Activated CD8-positive, alpha-beta T cell treated with anti-CD3 and anti-CD28 coated beads for 36 hours (primary cell): ENCODE data around the gene PRRC2B. TPM values are rescaled to one million over a fixed set of nuclear protein-coding genes. Genes with fewer than 3 reads are reported as not detected.

Experiments used
- ATAC-seq: fragments of 200-7000 bp; cut with Tn5 transposase; one replicate; pipeline ENCODE4 v1.10.0; 2021; ENCODE audit warnings: mild to moderate bottlenecking, moderate library complexity
- CTCF ChIA-PET: fragments of 350-600 bp; sonication (Branson Sonifier 250); formaldehyde crosslinking; loops from one replicate; lab custom pipeline; 2021; ENCODE audit warnings: antibody characterized with exemption; lab: Charles Lee
- POLR2A ChIA-PET: fragments of 350-600 bp; sonication (Branson Sonifier 250); formaldehyde crosslinking; loops from one replicate; lab custom pipeline; 2021; ENCODE audit warnings: antibody characterized with exemption; lab: Charles Lee
- DNase-seq: peaks from one replicate; pipeline ENCODE4 v3.0.0-alpha.2; 2020
- H3K27ac Mint-ChIP-seq: one replicate; pipeline ENCODE4 v1.8.0; 2021; ENCODE audit warnings: mild to moderate bottlenecking, mixed read lengths
- H3K27me3 Mint-ChIP-seq: one replicate; pipeline ENCODE4 v1.8.0; 2021; ENCODE audit warnings: mixed read lengths
- H3K36me3 Mint-ChIP-seq: one replicate; pipeline ENCODE4 v1.8.0; 2021; ENCODE audit warnings: low read depth, mixed read lengths
- H3K4me1 Mint-ChIP-seq: one replicate; pipeline ENCODE4 v1.8.0; 2021; ENCODE audit warnings: low read depth, mixed read lengths
- H3K4me3 Mint-ChIP-seq: one replicate; pipeline ENCODE4 v1.8.0; 2021; ENCODE audit warnings: mild to moderate bottlenecking, moderate library complexity, mixed read lengths
- H3K9me3 Mint-ChIP-seq: one replicate; pipeline ENCODE4 v1.8.0; 2021; ENCODE audit warnings: mixed read lengths
- intact Hi-C: fragments of 100-400 bp; cut with micrococcal nuclease; formaldehyde crosslinking; loops from one replicate; pipeline ENCODE4 v1.10.0; 2022
- total RNA-seq, 2 experiments: library from RNA; stranded (reverse); gene quantifications; one replicate each; pipeline ENCODE4 v1.2.3, GENCODE V29; 2021
- TF ChIP-seq, protein P1 (sequence below): fragments of 200-600 bp; IDR thresholded peaks from one replicate; pipeline ENCODE4 v1.8.0; 2022; ENCODE audit warnings: antibody characterized with exemption, mild to moderate bottlenecking

PRRC2B gene
- total RNA-seq, 2 experiments from 2014 or later: 134 to 141 TPM

DNA sequence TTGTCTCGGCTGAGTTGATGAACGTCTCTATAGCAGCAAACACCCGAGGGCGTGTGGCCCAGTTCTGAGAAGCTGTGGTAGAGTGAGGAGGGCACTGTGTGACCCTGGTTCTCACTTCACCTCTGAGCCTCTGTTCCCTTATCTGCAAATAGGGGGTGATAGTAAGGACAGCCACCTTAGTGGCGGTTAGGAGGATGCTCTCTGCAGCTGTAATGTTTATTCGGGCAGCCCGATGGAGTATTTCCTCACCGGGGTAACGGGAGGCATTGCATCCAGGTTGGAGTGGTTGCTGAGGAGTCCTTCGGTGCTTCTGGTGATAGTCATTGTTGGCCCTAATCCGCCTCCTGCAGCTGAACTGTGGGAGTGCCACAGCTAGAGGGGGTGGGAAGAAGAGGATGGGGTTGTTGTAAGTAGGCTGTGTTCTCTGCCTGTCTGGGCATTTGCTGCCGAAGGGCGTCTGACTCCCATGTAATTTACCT, 13.9 kb downstream of the PRRC2B start:
- ATAC-seq (peak; percentile 45), DNase-seq (peak; percentile 61)
- POLR2A ChIA-PET: interaction anchor here (0.9 to 5.9 kb wide), 10 partner anchors 10 to 181 kb away, joined by 3 to 59 read pairs (median 6); partner anchors contain the start of gene POMT1
- TF ChIP-seq, protein P1, sequence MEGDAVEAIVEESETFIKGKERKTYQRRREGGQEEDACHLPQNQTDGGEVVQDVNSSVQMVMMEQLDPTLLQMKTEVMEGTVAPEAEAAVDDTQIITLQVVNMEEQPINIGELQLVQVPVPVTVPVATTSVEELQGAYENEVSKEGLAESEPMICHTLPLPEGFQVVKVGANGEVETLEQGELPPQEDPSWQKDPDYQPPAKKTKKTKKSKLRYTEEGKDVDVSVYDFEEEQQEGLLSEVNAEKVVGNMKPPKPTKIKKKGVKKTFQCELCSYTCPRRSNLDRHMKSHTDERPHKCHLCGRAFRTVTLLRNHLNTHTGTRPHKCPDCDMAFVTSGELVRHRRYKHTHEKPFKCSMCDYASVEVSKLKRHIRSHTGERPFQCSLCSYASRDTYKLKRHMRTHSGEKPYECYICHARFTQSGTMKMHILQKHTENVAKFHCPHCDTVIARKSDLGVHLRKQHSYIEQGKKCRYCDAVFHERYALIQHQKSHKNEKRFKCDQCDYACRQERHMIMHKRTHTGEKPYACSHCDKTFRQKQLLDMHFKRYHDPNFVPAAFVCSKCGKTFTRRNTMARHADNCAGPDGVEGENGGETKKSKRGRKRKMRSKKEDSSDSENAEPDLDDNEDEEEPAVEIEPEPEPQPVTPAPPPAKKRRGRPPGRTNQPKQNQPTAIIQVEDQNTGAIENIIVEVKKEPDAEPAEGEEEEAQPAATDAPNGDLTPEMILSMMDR: peak; percentile 54
- intact Hi-C loops: loop anchor here (5.0 kb wide), 1 partner anchor 95 kb away; the partner anchor contains the start of gene POMT1
- CTCF ChIA-PET: interaction anchor here (0.9 to 4.4 kb wide), 6 partner anchors 9 to 58 kb away, joined by 3 to 27 read pairs (median 8); no protein-coding TSS in a partner anchor
- Mint-ChIP-seq H3K4me3 (peak overlapping the region; percentile 60), H3K36me3 (peaks cover 19% of the 10 kb centered on the region), H3K27ac (peak overlapping the region; percentile 79), H3K4me1 (peaks cover 91% of the 10 kb centered on the region), H3K9me3 (no peaks in the 10 kb centered on the region), H3K27me3 (no peaks in the 10 kb centered on the region)

DNA sequence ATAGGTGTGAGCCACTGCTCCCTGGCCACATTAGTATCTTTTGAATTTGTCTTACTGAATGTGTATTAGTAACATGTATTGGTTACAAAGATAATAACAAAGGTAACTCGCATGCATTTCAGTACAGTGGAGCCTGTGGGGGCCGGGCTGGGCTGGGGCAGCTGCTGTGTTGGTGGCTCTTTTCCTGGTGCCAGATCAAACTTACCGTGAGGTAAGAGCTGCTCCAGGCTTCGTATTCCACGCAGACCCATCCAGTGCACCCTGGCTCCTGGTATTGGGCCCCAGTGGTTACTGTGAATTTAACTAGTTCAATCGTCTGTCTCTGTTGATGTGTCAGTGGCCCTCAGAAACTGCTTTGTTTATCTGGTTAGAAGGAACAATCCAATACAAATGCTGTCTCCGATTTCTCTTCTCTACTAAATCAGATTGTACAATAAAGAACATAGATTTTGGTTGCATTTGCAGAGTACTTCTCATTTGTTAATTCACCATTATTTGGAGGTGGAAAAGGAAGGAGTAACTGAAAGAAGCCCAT, 15.6 kb downstream of the PRRC2B start:
- Mint-ChIP-seq H3K9me3 (no peaks in the 10 kb centered on the region), H3K4me1 (peaks cover 89% of the 10 kb centered on the region), H3K27me3 (no peaks in the 10 kb centered on the region), H3K4me3 (peak overlapping the region; percentile 19), H3K27ac (peak overlapping the region; percentile 82), H3K36me3 (peaks cover 25% of the 10 kb centered on the region)
- DNase-seq: no peak
- TF ChIP-seq, protein P1: no peak
- intact Hi-C loops: loop anchor here (5.0 kb wide), 1 partner anchor 93 kb away; the partner anchor contains the start of gene POMT1
- CTCF ChIA-PET: no interaction called here
- POLR2A ChIA-PET: interaction anchor here (5.9 kb wide), 1 partner anchor 12 kb away, joined by 59 read pairs; no protein-coding TSS in a partner anchor
- no peak for ATAC-seq

DNA sequence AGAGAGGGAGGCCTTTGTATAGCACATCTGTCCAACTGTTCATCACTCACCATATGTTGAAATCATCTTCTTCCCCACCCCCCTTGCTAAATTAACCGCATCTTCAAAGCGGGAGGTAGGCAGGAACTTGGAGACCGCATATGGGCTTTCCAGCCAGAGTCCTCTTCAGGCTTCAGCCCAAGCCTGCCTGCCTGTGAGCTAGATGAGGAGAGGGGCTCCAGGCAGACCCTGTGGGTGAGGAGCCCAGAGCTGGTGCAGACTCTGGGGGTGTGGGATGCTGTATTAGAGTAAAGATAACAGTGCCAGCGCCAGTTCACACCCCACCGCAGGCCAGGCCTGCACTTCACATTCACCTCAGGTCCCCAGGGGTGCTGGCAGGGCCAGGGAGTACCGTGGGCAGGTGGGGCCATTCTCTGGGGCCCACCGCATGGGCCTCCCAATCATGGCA, 16.2 kb downstream of the PRRC2B start:
- POLR2A ChIA-PET: interaction anchor here (2.6 to 5.9 kb wide), 2 partner anchors 12 to 13 kb away, joined by 11 to 59 read pairs; no protein-coding TSS in a partner anchor

DNA sequence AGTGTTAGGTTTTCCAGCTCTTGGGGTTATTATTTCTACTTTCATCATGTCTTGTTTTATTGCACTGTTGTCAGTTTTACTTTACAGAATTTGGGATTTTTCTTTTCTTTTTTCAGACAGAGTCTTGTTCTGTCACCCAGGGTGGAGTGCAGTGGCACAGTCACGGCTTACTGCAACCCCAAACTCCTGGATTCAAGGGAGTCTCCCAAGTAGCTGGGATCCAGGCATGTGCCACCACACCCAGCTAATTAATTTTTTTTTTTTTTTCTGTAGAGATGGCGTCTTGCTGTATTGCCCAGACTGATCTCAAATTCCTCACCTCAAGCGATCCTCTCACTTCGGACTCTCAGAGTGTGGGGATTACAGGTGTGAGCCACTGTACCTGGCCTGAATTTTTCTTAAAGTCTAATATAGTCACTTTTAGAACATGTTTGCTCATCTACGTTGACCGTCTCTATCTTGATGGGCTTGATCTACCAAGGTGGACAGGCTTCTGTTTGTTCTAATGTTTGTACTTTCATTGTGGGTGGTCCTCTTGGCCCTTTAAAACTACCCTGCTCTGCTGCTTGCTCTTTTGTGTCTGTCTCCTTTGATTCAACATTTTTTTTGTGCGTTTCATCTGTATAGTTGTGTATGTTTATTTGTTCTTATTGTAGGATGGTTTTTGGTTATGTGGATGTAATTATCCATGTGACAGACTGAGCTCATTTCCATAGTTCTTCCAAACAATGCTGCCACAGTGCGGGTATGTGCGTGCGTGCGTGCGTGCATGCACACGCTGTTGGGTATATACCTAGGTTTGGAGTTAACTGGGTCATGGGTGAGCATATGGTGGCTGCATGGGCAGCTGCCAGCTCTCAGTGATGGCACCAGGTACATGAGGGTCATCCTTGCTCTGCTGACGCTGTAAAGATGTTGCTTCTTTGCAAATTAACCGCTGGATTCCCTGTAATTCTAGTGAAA, 18.1 kb downstream of the PRRC2B start:
- intact Hi-C loops: no loop called here
- Mint-ChIP-seq H3K4me3 (no peak overlapping the region), H3K27me3 (no peaks in the 10 kb centered on the region), H3K27ac (peak overlapping the region; percentile 53), H3K4me1 (peaks cover 86% of the 10 kb centered on the region), H3K9me3 (no peaks in the 10 kb centered on the region), H3K36me3 (peaks cover 31% of the 10 kb centered on the region)
- ATAC-seq: no peak
- POLR2A ChIA-PET: interaction anchor here (0.5 to 2.6 kb wide), 7 partner anchors 10 to 88 kb away, joined by 3 to 11 read pairs (median 3); no protein-coding TSS in a partner anchor
- CTCF ChIA-PET: interaction anchor here (1.6 kb wide), 1 partner anchor 62 kb away, joined by 5 read pairs; no protein-coding TSS in a partner anchor
- no peak for DNase-seq
- TF ChIP-seq, protein P1: no peak

More for the DNA sequence above, 16.2 kb downstream of the PRRC2B start:
- Mint-ChIP-seq H3K4me3 (peak overlapping the region; percentile 19), H3K9me3 (no peaks in the 10 kb centered on the region), H3K36me3 (peaks cover 30% of the 10 kb centered on the region), H3K27ac (peak overlapping the region; percentile 82), H3K27me3 (no peaks in the 10 kb centered on the region), H3K4me1 (peaks cover 88% of the 10 kb centered on the region)
- intact Hi-C loops: no loop called here
- peak; percentile 19 for ATAC-seq
- peak; percentile 70 for DNase-seq
- TF ChIP-seq, protein P1: no peak
- CTCF ChIA-PET: interaction anchor here (1.3 to 1.6 kb wide), 2 partner anchors 38 to 60 kb away, joined by 3 to 5 read pairs; no protein-coding TSS in a partner anchor
